Hindlimb muscle (tissue), 1 donor: ENCODE measurements around the gene ZNF709. TPM values are rescaled to one million over a fixed set of nuclear protein-coding genes. Genes with fewer than 3 reads are reported as not detected.
"Not testable (repeated sequence)": the region's sequence is repeated elsewhere in the genome, so short reads cannot be mapped to it uniquely, and the experiment has no call there.

Experiments
- DNase-seq: peaks from one replicate; pipeline ENCODE4 v3.0.0-alpha.2; 2013
- polyA plus RNA-seq: library from polyadenylated mRNA; unstranded; fragments of 120-200 nt; gene quantifications from one replicate; pipeline ENCODE4 v1.2.1, GENCODE V29; 2013; ENCODE audit not compliant: insufficient read length

The ZNF709 gene
- polyA plus RNA-seq, 1 donor = 3.5 TPM

GRCh38 chr19:12450844-12451243 lies 33.8 kb downstream of the ZNF709 start:
- DNase-seq = no peak

- no peak for DNase-seq
These were observed 35.8 kb downstream of the ZNF709 start for GRCh38 chr19:12448808-12449207.

GRCh38 chr19:12440541-12441316 lies 43.9 kb downstream of the ZNF709 start, which contains the start of gene ZNF443:
Gene ZNF443 (minus strand): TSS chr19:12441021. CDS start chr19:12440914, 107 bp downstream.
- peak; percentile 97 for DNase-seq

- DNase-seq = peak; percentile 3
These were observed 44.7 kb downstream of the ZNF709 start for GRCh38 chr19:12439686-12440540.

- DNase-seq = not testable (repeated sequence)
These were observed 53.8 kb downstream of the ZNF709 start for GRCh38 chr19:12430726-12431299.

- DNase-seq = no peak
These were observed 58.7 kb downstream of the ZNF709 start for GRCh38 chr19:12425888-12426274.

GRCh38 chr19:12425236-12425887 lies 59.3 kb downstream of the ZNF709 start:
- DNase-seq = no peak

- not testable (repeated sequence) for DNase-seq
These were observed 67.3 kb downstream of the ZNF709 start for GRCh38 chr19:12417273-12417672.

GRCh38 chr19:12411893-12412292 lies 72.7 kb downstream of the ZNF709 start:
- DNase-seq = no peak

Other genes with a start within 250 kb of the ZNF709 start
- 9.0 TPM for gene ZNF44, start 189.9 kb downstream of the ZNF709 start, polyA plus RNA-seq
- 1.4 TPM for gene ZNF563, start 151.2 kb downstream of the ZNF709 start, polyA plus RNA-seq
- gene ZNF442, start 119.1 kb downstream of the ZNF709 start, polyA plus RNA-seq = 1.9 TPM
- gene ZNF799, start 83.5 kb downstream of the ZNF709 start, polyA plus RNA-seq = 4.1 TPM
- gene ZNF443, start 43.8 kb downstream of the ZNF709 start, polyA plus RNA-seq = 2.7 TPM
- 4.5 TPM for gene ZNF564, start 66.7 kb upstream of the ZNF709 start, polyA plus RNA-seq
- 3.8 TPM for gene ZNF490, start 126.0 kb upstream of the ZNF709 start, polyA plus RNA-seq
- gene ZNF791, start 126.1 kb upstream of the ZNF709 start, polyA plus RNA-seq = 13.3 TPM
- gene MAN2B1, start 181.9 kb upstream of the ZNF709 start, polyA plus RNA-seq = 35.6 TPM
- gene WDR83, start 182.0 kb upstream of the ZNF709 start, polyA plus RNA-seq = 12.3 TPM
- 73.4 TPM for gene DHPS, start 197.1 kb upstream of the ZNF709 start, polyA plus RNA-seq
- 0.65 TPM for gene GNG14, start 203.2 kb upstream of the ZNF709 start, polyA plus RNA-seq
- gene FBXW9, start 211.8 kb upstream of the ZNF709 start, polyA plus RNA-seq = 5.2 TPM
- gene TNPO2, start 239.1 kb upstream of the ZNF709 start, polyA plus RNA-seq = 60.9 TPM
- 191 TPM for gene TRIR, start 249.9 kb upstream of the ZNF709 start, polyA plus RNA-seq